GM12872 (cell line): ENCODE results near the gene RTN4R.

Source experiments
- TF ChIP-seq, protein P1 (sequence below): IDR thresholded peaks from 3 replicates; pipeline ENCODE4 v1.5.1; 2011; ENCODE audit warnings: low read depth, mild to moderate bottlenecking, low read length, moderate library complexity; ENCODE audit not compliant: insufficient read depth

RTN4R gene

DNA sequence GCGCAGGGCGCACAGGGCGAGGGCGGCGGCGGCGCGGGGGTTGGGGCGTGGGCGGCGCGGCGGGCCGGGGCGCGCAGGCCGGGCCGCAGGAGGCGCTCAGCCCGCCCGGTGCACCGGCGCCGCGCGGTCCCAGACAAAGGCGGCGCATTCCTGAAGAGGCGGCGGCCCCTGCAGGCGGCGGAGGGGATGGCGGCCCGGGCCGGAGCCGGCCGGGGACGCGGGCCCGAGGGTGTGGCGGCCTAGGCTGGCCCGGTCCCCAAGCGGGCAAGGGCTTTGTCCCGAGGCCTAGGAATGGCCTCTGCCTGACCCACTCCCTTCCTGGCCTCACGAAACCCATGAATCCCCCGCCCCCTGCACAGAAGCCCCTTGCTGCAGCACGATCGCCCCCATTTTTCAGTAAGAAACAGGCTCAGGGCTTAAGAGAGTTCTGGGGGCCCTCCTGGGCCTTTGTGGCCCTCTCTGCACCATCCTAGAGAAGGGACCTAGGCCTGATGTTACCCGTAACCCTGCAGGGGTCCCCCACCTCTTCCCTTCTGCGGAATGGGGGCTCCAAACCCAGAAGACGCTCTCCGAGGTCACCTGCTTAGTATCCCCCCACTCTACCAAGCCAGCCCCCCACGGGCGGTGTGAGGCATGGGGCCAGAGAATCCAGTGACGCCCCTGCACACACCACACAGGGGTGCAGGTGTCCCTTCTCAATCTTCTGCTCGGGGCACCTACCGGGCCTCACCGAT lies at the start of gene RTN4R:
Gene RTN4R, minus strand, starts transcription at position 40 of the 734 bp plus-strand sequence. CDS start 226 bp downstream, outside the sequence.
- TF ChIP-seq, protein P1, sequence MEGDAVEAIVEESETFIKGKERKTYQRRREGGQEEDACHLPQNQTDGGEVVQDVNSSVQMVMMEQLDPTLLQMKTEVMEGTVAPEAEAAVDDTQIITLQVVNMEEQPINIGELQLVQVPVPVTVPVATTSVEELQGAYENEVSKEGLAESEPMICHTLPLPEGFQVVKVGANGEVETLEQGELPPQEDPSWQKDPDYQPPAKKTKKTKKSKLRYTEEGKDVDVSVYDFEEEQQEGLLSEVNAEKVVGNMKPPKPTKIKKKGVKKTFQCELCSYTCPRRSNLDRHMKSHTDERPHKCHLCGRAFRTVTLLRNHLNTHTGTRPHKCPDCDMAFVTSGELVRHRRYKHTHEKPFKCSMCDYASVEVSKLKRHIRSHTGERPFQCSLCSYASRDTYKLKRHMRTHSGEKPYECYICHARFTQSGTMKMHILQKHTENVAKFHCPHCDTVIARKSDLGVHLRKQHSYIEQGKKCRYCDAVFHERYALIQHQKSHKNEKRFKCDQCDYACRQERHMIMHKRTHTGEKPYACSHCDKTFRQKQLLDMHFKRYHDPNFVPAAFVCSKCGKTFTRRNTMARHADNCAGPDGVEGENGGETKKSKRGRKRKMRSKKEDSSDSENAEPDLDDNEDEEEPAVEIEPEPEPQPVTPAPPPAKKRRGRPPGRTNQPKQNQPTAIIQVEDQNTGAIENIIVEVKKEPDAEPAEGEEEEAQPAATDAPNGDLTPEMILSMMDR, result peak; percentile 63

DNA sequence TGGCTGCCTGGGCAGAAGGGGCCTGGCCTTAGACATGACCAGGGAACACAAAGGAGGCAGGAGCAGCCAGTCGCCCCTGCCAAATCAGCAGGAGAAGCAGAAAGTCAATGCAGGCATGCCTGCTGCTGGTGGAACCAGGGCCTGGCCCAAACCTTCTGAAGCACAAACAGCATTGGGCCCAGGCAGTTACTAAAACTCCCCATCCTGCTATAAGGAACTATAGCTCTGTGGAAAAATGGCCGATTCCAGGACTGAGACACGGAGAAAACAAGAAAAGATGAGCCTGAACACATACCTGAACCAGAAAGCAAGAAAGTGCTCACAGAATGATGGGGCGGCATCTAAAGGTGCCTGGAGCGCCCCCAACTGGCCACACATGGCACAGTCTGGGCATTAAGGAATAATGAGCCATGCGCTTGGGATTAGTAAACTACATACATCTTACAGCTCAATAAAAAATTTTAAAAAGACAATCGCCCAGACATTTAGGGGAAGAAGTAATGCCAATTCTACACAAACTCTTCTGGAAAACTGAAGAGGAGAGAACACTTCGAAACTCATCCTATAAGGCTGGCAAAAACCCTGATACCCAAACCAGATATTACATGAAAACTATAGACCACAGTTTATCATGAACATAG lies 49.4 kb upstream of the RTN4R start:
- TF ChIP-seq, protein P1, result peak; percentile 58; the same call in 2 of the 3 replicates

DNA sequence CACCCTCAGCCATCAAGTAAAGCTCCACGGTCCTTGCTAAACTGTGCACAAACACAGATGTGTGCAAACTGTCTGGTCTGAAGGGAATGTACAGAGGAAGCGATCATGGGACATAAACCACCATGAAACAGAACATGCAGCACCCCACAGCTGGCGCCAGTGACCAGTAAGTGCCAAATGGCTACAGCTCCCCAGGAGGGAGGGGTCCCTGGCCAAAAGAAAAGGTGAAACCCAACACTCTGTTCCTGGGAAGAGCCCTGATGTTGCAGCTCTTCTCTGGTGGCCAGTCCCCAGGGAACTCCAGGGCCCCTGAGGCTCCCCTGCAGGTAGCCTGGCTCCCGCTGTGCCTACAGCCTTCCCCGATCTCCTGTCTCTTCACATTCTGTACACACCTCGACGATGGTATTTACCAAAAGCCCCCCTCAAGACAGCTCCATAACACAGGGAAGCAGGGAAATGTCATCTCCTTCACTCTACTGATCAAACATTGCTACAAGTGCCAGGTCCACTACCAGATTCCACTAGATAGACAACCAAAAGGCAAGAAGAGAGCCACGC lies 48.8 kb upstream of the RTN4R start:
- TF ChIP-seq, protein P1, result no peak

DNA sequence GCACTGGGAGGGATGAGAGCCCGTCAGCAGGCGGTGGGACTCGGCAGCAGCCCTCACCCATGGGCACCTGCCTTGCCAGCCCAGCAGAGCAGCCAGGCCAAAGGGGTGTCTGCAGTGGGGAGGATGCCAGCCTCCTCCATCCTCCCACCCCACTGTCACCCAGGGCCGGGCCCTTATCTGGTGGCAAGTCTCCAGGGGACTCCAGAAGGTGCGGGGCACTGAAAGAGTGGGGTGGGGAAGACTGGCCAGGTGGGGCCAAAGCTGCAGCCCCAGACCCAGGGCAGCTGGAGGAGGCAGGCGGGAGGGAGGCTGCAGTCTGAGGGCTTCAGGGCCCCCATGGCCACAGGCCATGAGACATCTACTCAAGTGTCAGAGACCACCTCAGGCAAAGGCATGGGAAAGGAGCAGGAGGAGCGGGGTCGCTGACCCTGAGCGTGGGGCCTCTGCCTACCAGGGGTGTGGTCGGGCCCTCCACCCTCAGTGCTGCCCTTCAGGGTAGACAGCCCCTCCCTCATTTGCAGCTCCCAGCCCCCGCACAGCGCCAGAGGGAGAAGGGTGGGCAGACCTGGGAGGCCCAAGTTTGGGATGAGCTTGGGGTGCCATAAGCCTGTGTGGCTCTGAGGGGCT lies 48.2 kb upstream of the RTN4R start:
- TF ChIP-seq, protein P1, result no peak

DNA sequence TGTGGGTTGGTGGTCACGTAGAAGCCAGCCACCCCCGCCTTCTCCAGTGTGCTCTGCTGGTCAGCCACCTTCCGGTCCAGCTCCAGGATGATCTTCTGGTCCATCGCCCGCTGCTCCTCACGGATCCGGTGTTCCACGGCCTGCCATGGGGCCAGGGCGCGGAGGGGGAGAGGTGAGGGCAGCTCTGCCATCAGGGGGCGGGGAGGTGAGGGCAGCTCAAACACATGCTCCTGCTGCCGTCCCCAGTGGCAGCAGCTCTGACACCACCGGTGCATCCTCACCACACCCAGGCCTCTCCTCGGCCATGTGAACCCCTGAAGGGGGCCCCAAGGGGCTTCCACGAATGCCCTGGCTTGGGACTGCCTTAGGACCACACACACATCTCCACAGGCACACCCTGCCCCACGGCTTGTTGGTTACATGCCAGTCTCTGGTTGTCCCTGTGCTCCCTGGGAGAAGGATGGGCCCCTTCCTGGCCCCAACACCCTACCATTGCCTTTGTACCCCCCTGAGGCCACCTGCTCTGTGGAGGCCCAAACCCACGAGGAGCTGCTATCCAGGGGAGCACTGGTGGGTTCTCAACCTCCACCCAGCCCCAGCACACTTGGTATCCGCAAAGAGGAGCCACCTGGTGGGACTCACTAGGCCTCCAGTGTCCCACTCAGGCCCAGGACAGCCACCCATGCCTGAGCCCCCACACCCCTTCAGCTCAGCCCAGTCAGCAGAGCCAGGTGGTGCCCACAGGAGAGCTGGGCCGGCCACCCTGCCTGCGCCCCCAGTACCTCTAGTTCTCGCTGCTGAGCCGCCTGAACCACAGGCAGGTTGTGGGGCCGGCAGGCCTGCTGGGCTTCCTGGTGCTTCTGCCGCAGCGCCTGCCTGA lies 47.5 kb upstream of the RTN4R start:
- TF ChIP-seq, protein P1, result no peak

DNA sequence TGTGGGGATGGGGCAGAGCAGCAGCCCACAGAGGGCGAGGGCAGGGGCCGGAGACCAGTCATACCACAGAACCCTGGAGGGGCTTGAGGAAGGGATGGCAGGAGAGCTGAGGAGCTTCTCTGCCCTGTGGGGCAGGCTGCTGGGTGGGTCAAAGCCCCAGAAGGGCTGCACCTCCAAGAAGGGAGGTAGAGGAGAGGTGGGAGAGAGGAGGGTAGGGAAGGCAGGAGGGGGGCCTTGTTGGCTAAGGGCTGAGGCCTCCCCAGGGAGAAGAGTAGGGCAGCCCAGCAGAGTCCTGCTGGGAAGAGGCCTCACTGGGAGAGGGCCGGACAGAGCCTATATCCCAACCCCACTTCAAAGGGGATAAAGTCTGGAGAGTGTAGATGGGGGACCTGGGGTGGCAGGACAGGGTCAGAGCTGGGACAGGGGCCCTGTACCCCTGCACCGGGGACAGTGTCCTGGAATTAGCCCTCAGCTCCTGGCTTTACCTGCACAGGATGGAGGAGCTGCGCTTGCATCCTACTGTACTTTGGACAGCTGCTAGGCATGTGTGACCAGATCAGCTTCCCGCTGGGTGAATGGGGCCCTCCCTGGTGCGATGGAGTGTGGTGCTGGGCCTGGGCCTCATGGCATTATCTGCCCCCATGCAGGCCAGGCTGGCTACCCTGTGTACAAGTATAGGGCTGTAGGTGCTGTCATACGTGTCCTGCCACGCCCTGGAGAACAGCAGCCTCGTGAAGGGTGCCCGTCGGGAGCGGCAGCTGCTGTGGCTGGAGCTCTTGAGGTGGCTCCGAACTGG lies 44.5 kb upstream of the RTN4R start:
- TF ChIP-seq, protein P1, result no peak
